Measurements from ENCODE around the gene COL11A2.
"Not testable (repeated sequence)": the region's sequence is repeated elsewhere in the genome, so short reads cannot be mapped to it uniquely, and the experiment has no call there.

Gene COL11A2

DNA sequence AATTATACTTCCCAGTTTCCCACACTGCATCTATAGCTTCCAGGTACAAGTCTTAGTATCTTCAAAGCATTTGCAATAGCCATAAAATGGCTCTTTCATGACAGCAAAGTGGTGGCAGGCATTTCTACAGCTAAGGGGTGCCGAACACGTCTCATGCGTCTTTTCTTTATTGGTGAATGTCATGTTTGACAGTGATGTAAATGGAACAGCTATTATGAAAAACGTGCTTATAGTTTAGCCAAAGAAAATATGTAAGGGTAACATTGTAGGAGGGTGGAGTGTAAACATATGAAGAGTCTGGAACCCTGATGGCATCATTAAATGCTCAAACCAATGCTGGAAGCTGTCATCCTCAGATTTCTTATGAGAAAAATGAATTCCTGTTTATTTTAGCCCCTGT lies 37.9 kb downstream of the COL11A2 start:
- Histone ChIP-seq H3K4me1 (ENCODE audit: control insufficient read depth in 1 of 2, insufficient read depth in 2 of 2, low read length in 2 of 2) (no peaks in the 10 kb centered on the region), H3K9me3 (ENCODE audit: control insufficient read depth in 1 of 2, low read length in 2 of 2) (no peaks in the 10 kb centered on the region), H3K36me3 (ENCODE audit: control insufficient read depth in 1 of 2, insufficient read depth in 2 of 2, low read length in 2 of 2) (no peaks in the 10 kb centered on the region), H3K27me3 (ENCODE audit: low read depth, low read length) (no peaks in the 10 kb centered on the region), H3K27ac (ENCODE audit: low read length) (no peak overlapping the region), H3K4me3 (ENCODE audit: low read depth in 1 of 2, low read length in 2 of 2) (no peak overlapping the region)

DNA sequence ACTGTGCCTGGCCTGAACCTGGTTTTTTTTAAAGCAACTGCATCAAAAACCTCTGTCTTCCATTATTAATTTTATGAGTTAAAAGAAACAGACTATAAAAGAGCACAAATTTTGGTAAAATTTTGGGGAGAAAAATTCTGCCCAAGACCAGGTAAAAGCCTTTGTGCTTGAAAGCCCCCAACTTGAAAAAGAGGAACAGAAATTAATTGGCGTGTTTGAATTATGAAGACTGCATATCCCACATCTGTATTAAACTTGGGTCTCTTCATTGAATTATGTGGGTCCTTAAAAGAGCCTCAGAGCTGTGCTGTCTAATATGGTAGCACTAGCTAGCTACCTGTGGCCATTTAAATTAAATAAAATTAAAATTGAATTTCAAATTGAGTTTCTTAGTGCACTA lies 41.2 kb downstream of the COL11A2 start:
- no peaks in the 10 kb centered on the region for H3K27me3 ChIP-seq (ENCODE audit: low read depth, low read length)

DNA sequence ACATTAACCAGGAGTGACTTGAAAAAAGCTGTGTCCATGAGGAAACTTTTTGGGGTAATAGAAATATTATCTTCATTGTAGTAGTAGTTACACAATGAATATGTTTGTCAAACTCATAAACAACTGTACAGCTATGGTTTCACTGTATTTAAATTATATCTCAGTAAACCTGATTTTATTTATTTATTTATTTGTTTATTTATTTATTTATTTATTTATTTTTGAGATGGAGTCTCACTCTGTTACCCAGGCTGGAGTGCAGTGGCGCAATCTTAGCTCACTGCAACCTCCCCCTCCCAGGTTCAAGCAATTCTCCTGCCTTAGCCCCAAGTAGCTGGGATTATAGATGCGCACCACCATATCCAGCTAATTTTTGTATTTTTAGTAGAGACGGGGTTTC lies 41.7 kb downstream of the COL11A2 start:
- H3K4me3 ChIP-seq (ENCODE audit: low read depth in 1 of 2, low read length in 2 of 2); H3K4me1 ChIP-seq (ENCODE audit: control insufficient read depth in 1 of 2, insufficient read depth in 2 of 2, low read length in 2 of 2); H3K9me3 ChIP-seq (ENCODE audit: control insufficient read depth in 1 of 2, low read length in 2 of 2); H3K36me3 ChIP-seq (ENCODE audit: control insufficient read depth in 1 of 2, insufficient read depth in 2 of 2, low read length in 2 of 2); H3K27ac ChIP-seq (ENCODE audit: low read length); H3K27me3 ChIP-seq (ENCODE audit: low read depth, low read length): not testable (repeated sequence)

More for the DNA sequence above, 41.2 kb downstream of the COL11A2 start:
- Histone ChIP-seq H3K36me3 (ENCODE audit: control insufficient read depth in 1 of 2, insufficient read depth in 2 of 2, low read length in 2 of 2) (no peaks in the 10 kb centered on the region), H3K4me3 (ENCODE audit: low read depth in 1 of 2, low read length in 2 of 2) (no peak overlapping the region), H3K9me3 (ENCODE audit: control insufficient read depth in 1 of 2, low read length in 2 of 2) (no peaks in the 10 kb centered on the region), H3K4me1 (ENCODE audit: control insufficient read depth in 1 of 2, insufficient read depth in 2 of 2, low read length in 2 of 2) (no peaks in the 10 kb centered on the region), H3K27ac (ENCODE audit: low read length) (no peak overlapping the region)

DNA sequence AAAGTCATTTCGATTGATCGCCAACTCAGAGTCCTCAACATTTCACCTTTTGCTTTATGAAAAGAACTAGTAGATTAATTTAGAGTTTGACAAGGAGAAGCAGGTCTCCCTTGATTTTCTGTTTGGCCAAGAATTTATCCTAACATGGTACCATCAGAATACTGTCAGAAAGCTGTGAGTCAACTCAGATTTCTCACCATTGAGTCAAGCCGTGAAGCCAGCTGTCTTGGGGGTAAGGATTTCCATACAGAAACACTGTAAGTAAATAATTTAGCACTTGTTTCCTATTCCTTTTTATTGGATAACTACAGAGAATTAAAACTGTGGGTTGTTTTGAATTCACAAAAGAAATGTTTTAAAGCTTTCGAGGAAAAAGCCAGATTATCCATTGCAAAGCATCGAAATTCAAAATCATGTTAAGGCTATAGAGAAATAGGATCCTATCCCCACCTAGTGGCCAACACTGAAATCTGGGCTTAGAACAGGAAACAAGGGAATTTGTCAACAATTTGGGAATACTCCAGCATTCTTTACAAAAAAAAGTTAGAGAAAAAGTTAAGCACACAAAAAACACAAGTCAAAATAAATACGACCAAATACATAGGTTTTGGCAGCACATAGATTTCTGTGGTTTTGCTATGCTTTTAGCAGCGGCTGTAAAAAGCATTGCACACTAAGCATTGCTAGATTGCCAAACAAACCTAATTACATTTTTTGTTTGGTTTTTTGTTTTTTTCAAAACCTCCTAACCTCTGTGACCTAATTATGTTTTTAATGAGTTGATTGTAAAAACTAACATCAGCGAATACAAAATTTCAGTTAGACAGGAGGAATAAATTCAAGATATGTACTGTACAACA lies 44.2 kb downstream of the COL11A2 start:
- no peaks in the 10 kb centered on the region for H3K36me3 ChIP-seq (ENCODE audit: control insufficient read depth in 1 of 2, insufficient read depth in 2 of 2, low read length in 2 of 2)
- H3K27ac ChIP-seq (ENCODE audit: low read length), result no peak overlapping the region
- H3K4me1 ChIP-seq (ENCODE audit: control insufficient read depth in 1 of 2, insufficient read depth in 2 of 2, low read length in 2 of 2), result no peaks in the 10 kb centered on the region
- no peaks in the 10 kb centered on the region for H3K9me3 ChIP-seq (ENCODE audit: control insufficient read depth in 1 of 2, low read length in 2 of 2)
- no peak overlapping the region for H3K4me3 ChIP-seq (ENCODE audit: low read depth in 1 of 2, low read length in 2 of 2)
- no peaks in the 10 kb centered on the region for H3K27me3 ChIP-seq (ENCODE audit: low read depth, low read length)

DNA sequence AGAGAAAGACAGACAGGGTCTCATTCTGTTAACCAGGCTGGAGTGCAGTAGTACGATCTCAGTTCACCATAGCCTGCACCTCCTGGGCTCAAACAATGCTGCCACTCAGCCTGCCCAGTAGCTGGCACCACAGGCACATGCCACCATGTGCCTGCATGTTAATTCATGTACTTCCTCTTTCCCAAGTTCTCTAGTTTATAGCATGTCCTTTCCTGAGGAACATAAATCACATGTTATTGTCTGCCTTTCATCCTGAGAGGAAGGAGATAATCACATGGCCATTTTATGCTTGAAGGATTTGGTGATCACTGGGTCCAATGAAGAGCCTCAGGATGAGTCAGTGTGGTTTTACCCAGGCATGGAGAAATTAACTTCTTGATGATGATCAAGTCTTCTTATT lies 47.9 kb downstream of the COL11A2 start:
- Histone ChIP-seq H3K27me3 (ENCODE audit: low read depth, low read length) (no peaks in the 10 kb centered on the region), H3K27ac (ENCODE audit: low read length) (no peak overlapping the region), H3K9me3 (ENCODE audit: control insufficient read depth in 1 of 2, low read length in 2 of 2) (no peaks in the 10 kb centered on the region), H3K36me3 (ENCODE audit: control insufficient read depth in 1 of 2, insufficient read depth in 2 of 2, low read length in 2 of 2) (no peaks in the 10 kb centered on the region), H3K4me1 (ENCODE audit: control insufficient read depth in 1 of 2, insufficient read depth in 2 of 2, low read length in 2 of 2) (no peaks in the 10 kb centered on the region), H3K4me3 (ENCODE audit: low read depth in 1 of 2, low read length in 2 of 2) (no peak overlapping the region)

DNA sequence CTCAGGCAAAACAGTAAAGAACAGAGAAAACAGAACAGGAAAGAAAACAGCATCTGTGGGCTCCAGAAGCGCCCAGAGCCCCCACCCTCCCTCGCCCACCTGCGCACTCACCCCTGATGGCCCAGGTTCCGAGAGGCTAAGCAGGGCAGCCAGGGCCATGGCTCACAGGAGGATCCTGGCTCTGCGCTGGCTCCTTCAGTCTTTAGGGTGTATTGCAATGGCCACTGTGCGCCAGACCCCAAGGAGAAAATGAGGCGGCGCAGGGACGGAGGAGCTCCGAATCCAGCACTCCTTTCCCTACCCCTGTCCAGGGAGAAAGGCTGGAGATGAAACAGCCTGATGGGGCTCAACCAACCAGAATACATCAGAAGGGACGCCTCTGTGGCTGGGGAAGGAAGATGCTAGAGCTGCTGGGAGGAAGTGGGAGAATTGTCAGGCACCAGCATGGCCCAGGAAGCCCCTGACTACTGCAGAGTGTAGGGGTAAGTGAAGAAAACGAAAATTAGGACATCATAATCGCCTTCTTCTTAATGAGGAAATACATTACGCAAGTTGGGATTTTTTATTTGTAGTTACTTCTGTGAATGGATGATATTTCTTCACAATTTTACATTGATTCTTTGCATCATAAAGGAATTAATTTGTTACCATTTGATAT lies 49.0 kb downstream of the COL11A2 start:
- Histone ChIP-seq H3K9me3 (ENCODE audit: control insufficient read depth in 1 of 2, low read length in 2 of 2) (no peaks in the 10 kb centered on the region), H3K27me3 (ENCODE audit: low read depth, low read length) (no peaks in the 10 kb centered on the region), H3K4me3 (ENCODE audit: low read depth in 1 of 2, low read length in 2 of 2) (no peak overlapping the region), H3K27ac (ENCODE audit: low read length) (no peak overlapping the region), H3K4me1 (ENCODE audit: control insufficient read depth in 1 of 2, insufficient read depth in 2 of 2, low read length in 2 of 2) (no peaks in the 10 kb centered on the region), H3K36me3 (ENCODE audit: control insufficient read depth in 1 of 2, insufficient read depth in 2 of 2, low read length in 2 of 2) (no peaks in the 10 kb centered on the region)

DNA sequence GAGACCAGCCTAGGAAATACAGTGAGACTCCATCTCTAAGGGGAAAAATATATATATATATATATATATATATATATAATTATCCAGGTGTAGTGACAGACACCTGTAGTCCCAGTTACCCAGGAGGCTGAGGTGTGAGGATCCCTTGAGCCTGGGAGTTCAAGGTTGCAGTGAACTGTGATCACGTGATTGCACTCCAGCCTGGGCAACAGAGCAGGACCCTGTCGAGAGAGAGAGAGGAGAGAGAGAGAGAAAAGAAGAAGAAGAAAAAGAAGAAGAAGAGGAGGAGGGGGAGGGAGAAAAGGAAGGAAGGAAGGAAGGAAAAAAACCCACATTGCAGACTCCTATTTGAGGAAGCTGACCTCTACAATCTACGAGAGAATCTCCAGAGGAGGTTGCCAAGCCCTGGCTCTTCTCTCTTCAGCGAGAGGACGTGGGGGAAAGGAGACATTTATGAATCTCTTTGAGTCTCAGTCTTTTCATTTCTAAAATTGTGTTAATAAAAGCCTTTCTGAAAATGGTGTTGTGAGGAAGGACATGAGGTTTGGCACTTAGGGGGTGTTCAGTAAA lies 49.7 kb downstream of the COL11A2 start:
- H3K9me3 ChIP-seq (ENCODE audit: control insufficient read depth in 1 of 2, low read length in 2 of 2), result no peaks in the 10 kb centered on the region
- H3K27me3 ChIP-seq (ENCODE audit: low read depth, low read length), result no peaks in the 10 kb centered on the region
- H3K36me3 ChIP-seq (ENCODE audit: control insufficient read depth in 1 of 2, insufficient read depth in 2 of 2, low read length in 2 of 2), result no peaks in the 10 kb centered on the region
- no peak overlapping the region for H3K27ac ChIP-seq (ENCODE audit: low read length)
- H3K4me3 ChIP-seq (ENCODE audit: low read depth in 1 of 2, low read length in 2 of 2), result no peak overlapping the region
- H3K4me1 ChIP-seq (ENCODE audit: control insufficient read depth in 1 of 2, insufficient read depth in 2 of 2, low read length in 2 of 2), result no peaks in the 10 kb centered on the region

DNA sequence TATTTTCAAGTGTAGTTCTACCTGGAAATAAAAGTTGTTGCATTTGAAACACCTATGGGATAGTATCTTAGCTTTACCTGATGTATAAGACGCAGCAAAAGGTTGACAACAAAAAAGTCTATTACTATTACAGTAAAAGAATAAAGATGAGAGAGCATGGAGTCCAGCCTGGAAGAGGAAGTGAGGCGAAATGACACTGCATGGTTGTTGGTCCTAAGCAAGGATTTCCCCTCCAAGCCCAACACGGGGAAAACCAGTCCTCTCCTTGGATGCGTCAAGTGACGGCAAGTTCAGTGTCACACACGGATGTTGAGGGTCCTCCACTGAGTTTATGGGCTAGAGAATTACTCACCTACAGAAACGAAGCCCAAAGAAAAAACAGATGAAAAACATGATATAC lies 51.7 kb downstream of the COL11A2 start:
- Histone ChIP-seq H3K9me3 (ENCODE audit: control insufficient read depth in 1 of 2, low read length in 2 of 2) (no peaks in the 10 kb centered on the region), H3K27ac (ENCODE audit: low read length) (no peak overlapping the region), H3K4me1 (ENCODE audit: control insufficient read depth in 1 of 2, insufficient read depth in 2 of 2, low read length in 2 of 2) (no peaks in the 10 kb centered on the region), H3K4me3 (ENCODE audit: low read depth in 1 of 2, low read length in 2 of 2) (no peak overlapping the region), H3K27me3 (ENCODE audit: low read depth, low read length) (no peaks in the 10 kb centered on the region), H3K36me3 (ENCODE audit: control insufficient read depth in 1 of 2, insufficient read depth in 2 of 2, low read length in 2 of 2) (no peaks in the 10 kb centered on the region)

DNA sequence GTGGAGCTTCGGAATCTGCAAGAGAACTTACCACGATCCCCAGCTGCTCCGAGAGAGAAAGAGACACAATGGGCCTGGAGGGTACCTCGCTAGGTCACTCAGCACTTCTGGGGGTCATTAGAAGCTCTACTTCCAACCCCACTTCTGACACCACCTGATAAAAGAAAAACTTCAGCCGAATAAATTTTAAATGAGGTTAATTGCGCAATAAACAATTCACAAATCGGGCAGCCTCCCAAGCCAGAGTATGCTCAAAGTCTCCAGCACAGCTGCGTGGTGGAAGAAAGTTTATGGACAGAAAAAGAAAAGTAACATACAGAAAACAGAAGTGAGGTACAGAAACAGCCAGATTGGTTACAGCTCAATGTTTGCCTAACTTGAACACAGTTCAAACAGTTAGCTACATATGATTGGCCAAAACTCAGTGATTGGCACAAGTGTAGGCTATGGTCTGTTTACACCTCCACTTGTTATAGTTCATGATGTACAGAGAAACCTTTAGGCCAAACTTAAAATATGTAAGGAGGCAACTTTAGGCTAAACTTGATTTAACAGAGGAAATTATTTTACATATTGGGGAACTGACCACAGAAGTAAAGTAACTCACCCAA lies 52.6 kb downstream of the COL11A2 start:
- no peaks in the 10 kb centered on the region for H3K9me3 ChIP-seq (ENCODE audit: control insufficient read depth in 1 of 2, low read length in 2 of 2)
- no peaks in the 10 kb centered on the region for H3K27me3 ChIP-seq (ENCODE audit: low read depth, low read length)
- no peaks in the 10 kb centered on the region for H3K4me1 ChIP-seq (ENCODE audit: control insufficient read depth in 1 of 2, insufficient read depth in 2 of 2, low read length in 2 of 2)
- no peak overlapping the region for H3K27ac ChIP-seq (ENCODE audit: low read length)
- no peaks in the 10 kb centered on the region for H3K36me3 ChIP-seq (ENCODE audit: control insufficient read depth in 1 of 2, insufficient read depth in 2 of 2, low read length in 2 of 2)
- no peak overlapping the region for H3K4me3 ChIP-seq (ENCODE audit: low read depth in 1 of 2, low read length in 2 of 2)

DNA sequence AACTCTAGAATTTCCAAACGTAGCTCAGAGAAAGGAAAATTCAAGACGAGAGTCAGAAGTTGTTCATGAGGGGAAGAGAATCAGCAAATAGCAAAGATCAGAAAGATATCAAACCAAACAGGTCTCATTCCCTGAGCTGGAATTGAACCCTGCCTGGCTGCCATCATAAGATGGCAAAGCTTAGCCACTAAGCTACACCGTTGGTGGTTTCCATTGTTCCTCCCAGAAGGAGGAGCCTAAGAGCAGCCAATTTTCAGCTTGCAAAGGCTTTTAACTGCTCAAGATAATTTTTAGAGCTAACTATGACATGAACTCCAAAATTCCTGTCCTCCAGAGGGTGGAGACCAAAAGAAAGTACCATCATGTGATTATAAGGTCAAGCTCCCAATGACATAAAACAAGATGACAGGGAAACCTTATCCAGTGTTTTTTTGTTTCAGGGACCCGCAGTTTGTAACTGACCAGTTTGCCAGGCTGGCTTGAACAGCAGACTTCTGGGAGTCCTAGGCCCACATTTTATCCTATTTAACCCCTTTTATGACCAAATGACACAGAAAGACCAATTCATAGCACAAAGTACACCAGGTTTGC lies 55.9 kb downstream of the COL11A2 start:
- H3K4me3 ChIP-seq (ENCODE audit: low read depth in 1 of 2, low read length in 2 of 2), result no peak overlapping the region
- no peaks in the 10 kb centered on the region for H3K27me3 ChIP-seq (ENCODE audit: low read depth, low read length)
- no peaks in the 10 kb centered on the region for H3K9me3 ChIP-seq (ENCODE audit: control insufficient read depth in 1 of 2, low read length in 2 of 2)
- H3K36me3 ChIP-seq (ENCODE audit: control insufficient read depth in 1 of 2, insufficient read depth in 2 of 2, low read length in 2 of 2), result no peaks in the 10 kb centered on the region
- no peak overlapping the region for H3K27ac ChIP-seq (ENCODE audit: low read length)
- H3K4me1 ChIP-seq (ENCODE audit: control insufficient read depth in 1 of 2, insufficient read depth in 2 of 2, low read length in 2 of 2), result no peaks in the 10 kb centered on the region

DNA sequence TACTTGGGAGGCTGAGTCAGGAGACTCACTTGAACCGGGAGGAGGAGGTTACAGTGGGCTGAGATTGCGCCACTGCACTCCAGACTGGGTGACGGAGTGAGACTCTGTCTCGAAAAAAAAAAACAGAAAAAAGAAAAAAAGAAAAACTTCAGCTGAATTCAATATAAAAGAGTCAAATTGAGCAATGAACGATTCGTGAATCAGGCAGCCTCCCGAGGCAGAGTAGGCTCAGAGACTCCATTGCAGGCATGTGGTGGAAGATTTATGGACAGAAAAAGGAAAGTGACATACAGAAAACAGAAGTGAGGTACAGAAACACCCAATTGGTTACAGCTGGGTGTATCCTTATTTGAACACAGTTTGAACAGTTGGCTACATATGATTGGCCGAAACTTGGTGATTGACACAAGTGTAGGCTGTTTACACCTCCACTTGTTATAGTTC lies 60.2 kb downstream of the COL11A2 start:
- no peak overlapping the region for H3K4me3 ChIP-seq (ENCODE audit: low read depth in 1 of 2, low read length in 2 of 2)
- no peaks in the 10 kb centered on the region for H3K4me1 ChIP-seq (ENCODE audit: control insufficient read depth in 1 of 2, insufficient read depth in 2 of 2, low read length in 2 of 2)
- no peak overlapping the region for H3K27ac ChIP-seq (ENCODE audit: low read length)
- no peaks in the 10 kb centered on the region for H3K27me3 ChIP-seq (ENCODE audit: low read depth, low read length)
- no peaks in the 10 kb centered on the region for H3K36me3 ChIP-seq (ENCODE audit: control insufficient read depth in 1 of 2, insufficient read depth in 2 of 2, low read length in 2 of 2)
- no peaks in the 10 kb centered on the region for H3K9me3 ChIP-seq (ENCODE audit: control insufficient read depth in 1 of 2, low read length in 2 of 2)
